Ecto neural progenitor cell (in vitro differentiated cells): ENCODE results near the gene RNF224.

ENCODE experiments used
- DNase-seq: peaks from one replicate; pipeline ENCODE4 v3.0.0-alpha.2; 2018; ENCODE audit warnings: low spot score

The RNF224 gene

DNA sequence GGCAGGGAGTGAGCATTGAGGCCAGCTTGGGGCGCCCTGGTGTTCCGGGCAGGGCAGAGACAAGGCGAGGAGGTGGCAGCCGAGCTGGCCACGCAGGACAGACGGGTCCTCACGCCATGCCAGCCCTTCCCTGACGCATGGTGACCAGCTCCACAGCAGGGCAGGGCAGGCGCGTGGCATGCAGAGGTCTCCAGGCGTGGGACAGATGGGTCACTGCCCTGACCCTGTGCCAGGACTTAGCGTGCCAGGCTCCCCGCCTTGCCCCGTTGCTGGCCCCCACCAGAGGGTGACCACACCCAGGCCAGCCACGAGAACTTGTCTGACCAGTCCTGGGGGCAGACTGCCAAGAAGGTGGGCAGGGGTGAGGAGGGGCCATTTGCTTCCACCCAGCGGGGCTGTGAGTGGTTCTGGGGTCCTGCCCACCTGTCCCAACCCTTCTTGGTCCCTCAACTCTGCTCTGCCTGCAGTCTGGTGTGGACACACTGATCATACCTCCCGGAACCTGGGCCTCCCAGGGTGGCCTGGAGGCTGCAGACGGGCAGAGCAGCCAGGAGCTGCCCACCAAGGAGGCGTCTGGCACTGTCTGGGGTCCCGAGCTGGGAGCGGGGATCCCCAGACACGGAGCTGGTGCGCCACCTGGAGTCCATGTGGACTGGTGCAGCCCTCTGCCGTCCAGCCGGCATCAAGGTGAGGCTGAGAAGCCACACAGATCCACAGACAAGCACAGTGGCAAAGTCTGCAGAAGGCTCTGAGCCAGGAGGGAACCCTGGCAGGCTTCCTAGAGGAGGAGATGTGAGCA lies at the start of gene RNF224:
TSS of gene RNF224 (plus strand) at position 449 of the 799 bp plus-strand sequence. CDS start 834 bp downstream, outside the sequence.
- peak; percentile 88 for DNase-seq

DNA sequence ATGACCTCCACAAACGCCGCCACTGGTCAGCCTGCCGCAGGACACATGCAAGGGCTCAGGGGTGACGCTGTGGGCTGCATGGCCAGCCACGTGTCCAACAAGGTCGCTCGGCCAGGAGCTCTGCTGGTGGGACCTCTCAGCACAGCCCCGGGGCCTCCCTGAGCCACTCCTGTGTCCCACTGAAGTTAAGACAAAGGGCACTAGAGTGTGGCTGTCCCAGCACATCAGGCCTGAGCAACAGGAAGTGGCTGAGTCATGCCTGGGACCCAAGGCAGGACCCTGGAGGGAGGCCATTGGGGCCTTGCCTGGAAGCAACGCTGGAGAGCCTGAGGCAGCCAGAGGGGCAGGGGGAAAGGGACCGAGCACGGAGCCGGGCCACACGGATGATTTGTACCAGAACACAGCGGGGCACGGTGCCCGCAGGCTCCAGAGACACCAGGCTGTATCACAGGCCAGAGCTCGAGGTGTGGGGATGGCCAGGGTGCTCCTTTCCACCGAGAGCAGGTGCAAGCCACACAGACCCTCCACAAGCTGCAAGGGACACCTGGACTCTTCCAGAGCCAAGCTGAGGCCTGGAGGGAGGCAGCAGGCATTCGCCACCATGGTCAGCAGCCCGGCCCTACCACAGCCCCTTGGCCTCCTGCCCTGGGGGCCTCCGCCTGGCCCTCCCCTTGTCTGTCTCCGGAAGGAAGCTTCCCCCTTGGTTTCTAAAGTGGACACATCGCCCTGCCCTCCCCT lies 48.9 kb upstream of the RNF224 start:
- DNase-seq: no peak

DNA sequence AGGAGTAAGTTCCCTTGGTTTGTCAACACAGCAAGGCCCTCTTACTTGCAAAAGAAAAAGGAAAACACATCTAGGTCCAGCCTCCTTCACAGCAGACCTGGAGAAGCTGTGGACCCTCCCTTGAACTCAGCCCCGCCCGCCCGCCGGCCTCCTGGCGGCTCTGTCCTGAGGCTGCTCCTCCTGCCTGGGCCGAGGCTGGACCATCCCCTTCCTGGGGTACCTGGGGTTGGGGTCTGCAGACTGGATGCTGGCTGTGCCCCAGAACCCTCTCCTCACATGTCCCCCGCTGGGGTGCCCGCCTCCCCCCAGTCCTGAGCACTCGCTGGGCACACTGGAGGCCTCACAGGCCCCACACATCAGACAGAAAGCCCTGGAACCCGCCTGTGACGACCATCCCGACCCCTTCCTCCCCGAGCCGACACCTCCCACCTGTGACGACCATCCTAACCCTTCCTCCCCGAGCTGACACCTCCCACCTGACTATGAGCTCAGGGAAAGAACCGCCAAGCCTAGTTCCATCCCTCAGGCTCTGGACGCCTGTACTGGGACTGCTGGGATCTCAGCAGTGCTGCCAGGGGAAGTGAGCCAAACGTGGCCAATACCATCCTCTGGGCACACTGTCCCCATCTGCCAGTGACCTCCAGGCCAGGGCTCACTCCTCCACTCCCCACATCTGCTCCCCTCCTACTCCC lies 48.2 kb upstream of the RNF224 start:
- DNase-seq: no peak

DNA sequence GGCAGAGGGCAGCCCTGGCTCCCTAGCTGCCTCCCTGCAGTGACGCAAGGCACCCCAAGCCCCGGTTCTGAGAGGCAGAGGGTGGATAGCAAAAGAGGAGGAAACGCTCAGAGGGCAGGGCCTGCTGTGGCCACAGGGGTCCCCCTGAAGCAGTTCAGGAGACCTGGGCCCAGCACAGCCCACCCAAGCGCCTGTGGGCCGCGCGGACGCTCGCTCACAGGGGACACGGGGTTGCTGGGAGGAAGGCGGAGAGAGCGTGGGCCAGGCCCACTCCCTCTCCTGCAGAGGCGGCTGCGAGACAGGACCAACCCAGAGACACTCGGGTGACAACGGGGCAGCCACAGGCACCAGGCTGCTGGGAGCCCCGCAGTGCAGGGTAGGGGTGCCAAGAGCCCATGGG lies 47.5 kb upstream of the RNF224 start:
- no peak for DNase-seq

DNA sequence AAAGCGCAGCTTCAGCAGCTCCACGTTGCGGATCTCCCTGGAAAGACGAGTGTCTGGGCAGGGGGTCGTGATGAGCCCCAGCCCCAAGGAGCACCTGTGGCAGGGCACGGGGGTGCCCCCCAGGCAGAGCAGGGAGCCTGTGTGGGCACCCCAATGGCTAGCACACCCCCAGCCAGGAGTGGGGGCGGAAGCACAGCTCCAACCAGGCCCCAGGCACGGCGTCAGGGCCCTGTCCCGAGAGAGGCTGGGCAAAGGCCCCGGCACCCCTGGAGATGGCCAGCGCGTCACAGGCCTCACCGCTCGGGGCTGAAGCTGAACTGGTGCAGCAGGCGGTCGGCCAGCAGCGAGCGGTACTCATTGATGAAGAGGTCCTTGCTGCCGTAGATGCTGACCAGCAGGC lies 46.8 kb upstream of the RNF224 start:
- no peak for DNase-seq

DNA sequence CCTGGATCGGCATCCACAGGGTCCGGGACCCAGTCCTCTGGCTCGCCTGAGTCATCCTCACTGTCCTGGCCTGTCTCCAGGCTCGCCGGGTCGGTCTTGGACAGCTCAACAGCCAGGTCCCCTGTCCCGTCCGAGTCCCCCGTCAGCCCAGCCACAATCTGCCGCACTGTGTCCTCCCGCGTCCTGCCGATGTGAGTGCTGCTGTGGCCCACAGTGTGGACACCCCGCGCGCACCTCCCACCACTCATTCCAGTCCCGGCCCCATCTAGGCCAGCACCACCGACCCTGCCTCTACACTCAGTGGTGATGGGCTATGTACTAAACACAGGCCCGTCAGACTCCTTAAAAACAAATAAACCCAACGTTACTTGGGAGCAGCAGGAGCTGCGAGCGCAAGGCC lies 45.6 kb upstream of the RNF224 start:
- no peak for DNase-seq

DNA sequence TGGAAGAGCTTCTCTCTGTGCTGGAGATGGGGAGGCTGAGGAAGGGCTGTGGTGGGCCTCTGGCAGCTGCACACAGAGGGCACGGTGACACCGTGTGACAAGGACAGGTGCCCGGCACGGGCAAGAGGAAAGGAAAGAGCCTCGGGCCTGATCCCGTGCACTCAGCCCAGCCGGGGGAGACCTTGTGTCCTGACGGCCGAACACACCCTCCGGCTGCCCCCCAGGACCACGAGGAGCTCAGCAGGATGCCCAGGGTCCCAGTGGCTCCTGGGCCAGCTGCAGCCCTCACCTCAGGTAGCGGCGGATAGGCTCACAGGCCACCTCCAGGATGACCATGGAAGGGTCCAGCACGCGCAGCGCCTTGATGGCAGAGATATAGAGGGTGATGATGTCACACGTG lies 44.5 kb upstream of the RNF224 start:
- no peak for DNase-seq

DNA sequence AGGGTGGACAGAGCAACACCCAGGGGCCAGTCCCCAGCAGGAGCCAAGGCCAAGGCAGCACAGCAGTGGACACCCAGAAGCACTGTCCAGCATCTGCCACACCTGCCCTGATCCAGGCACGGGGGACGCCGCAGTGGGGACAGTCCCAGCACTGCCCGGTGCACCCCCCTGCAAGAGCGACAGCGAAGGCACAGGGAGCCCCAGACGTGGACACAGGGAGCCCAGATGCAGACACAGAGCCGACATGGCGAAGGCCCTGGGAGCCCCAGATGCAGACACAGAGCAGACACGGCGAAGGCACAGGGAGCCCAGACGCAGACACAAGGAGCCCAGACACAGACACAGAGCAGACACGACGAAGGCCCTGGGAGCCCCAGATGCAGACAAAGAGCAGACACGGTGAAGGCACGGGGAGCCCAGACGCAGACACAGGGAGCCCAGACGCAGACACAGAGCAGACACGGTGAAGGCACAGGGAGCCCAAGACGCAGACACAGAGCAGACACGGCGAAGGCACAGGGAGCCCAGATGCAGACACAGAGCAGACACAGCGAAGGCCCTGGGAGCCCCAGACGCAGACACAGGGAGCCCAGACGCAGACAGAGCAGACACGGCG lies 43.2 kb upstream of the RNF224 start:
- DNase-seq: no peak

DNA sequence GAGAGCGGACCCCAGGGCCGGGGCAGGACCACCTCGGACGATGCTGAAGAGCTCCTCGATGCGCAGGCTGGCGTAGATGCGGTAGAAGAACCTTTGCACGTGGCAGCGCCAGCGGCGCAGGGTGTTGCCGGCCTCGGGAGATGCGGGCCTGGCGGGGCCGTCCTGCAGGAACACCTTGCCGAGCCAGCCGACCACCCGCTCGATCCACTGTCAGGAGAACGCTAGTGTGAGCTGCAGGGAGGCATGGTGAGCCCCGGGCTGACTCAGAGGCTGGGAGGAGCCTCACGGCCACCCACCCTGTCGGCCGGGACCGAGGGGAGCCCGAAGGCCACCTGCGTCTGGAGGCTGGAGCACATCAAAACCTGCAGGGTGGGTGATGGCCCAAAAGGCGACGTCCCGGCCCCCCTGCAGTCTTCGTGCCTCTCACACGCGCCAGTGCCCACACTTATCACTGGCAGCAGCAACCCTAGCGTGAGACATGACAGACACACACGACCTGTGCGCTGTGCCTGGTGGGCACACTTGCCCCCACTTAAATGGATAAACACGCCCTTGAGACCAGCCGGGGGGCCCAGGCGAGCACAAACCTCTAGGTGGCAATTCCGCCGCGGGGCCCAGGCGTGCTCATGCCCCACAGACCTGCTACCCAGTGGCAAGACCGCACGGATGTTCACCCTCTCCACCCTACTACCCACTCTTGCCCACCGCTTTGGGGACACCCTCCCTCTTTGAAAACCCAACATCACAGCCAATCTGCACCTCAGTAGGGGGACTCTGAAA lies 42.2 kb upstream of the RNF224 start:
- no peak for DNase-seq

DNA sequence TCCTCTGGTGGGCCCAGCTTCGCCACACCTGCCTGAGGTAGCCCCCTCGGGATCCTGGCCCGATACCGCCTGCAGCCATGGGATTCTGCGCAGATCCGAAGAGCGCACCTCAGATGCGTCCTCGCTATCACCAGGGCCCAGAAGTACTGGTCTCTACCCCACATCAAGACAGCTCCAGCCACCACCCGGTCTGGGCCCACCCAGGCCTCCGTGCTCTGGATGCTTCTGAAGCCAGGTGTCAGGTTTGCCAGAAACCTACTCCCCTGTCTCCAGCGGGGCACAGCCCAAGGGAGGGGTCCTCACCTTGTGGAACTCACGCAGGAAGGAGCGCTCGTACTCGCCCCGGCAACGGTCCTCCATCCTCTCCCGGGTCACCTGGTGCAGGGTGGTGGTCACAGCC lies 41.4 kb upstream of the RNF224 start:
- no peak for DNase-seq

DNA sequence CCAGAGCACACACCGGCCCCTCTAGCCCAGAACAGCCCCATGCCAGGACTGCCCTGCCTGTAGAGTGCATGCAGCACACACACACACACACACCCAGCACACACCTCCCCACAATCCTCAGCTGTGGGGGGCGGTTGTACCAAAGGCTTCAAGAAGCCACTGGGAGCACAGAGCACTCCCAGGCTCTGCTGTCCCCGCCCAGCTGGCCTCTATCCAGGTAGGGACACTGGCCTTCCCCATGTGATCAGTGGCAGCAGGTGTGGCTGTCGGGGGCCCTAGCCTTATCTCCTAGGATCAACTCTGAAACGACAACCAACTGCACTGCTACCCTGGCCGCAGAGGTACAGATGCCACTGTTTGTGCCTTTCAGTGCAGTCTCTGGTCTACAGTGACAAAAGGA lies 40.9 kb upstream of the RNF224 start:
- DNase-seq: no peak

DNA sequence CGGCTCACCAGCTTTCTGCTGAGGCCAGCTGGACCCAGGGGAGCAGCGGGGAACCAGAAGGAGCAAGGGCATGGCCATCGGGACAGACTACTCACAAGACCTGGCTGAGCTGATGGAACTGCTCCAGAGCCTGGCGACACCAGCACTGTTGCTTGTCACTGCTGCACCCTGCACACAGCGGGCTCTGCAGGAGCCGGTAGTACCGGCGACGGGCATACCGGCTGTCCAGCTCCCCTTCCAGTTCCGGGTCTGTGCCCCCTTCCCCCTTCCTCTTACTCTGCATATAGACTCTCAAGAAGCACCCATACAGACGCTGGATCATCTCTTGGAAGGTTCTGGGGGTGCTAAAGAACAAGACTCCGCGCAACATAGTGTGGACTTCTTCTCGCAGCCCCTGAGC lies 39.9 kb upstream of the RNF224 start:
- DNase-seq: no peak

DNA sequence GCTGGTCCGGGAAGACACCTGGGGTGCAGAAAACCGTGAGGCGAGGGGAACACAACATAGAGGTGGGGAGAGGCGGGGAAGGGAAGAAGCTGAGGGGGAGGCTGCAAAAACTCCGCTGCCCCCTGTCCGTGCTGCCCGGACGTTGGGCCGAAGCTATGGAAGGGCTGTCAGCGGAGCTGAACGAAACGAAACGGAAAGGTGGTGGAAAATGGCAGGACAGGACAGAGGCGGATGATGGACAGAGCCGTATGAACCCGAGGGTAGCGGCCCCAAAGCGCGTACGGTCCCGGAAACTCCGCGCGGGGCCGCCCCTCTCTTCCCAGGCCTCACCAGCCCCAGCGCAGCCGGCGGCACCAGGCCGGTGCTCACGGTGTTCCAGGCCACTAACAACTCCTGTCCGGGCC lies 39.2 kb upstream of the RNF224 start:
- no peak for DNase-seq

DNA sequence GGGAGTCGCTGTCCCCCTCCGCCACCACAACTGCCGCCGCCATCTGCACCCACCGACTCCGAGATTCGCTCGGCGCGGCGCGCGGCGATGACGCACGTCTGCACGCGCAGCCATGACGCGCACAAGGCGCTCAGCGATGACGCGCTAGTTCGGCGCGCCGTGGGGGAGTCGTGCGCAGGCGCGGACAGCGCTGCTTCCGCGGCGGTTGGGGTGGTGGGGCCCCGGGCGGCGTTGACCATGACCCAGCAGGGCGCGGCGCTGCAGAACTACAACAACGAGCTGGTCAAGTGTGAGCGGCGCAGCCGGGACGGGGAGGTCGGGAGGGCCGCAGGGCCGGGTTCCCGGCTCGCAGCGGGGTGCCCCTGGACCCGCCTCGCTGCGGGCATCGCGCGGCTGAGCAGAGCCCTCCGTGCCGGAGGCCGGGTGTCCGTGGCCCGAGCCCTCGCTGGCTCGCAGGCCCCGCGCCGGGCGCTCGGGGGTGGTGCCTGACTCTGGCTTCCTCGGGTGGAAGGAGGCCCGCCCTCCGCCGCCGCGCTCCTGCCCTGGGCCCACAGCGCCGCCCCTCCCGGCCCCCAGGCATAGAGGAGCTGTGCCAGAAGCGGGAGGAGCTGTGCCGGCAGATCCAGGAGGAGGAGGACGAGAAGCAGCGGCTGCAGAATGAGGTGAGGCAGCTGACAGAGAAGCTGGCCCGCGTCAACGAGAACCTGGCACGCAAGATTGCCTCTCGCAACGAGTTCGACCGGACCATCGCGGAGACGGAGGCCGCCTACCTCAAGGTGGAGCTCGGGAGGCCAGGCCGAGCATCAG lies 38.6 kb upstream of the RNF224 start, which contains the start of the genes ANAPC2 and SSNA1:
TSS of gene ANAPC2 (minus strand) at position 71 of the 807 bp plus-strand sequence. CDS start at position 43, 28 bp downstream.
TSS of gene SSNA1 (plus strand) at position 187 of the 807 bp plus-strand sequence. CDS start at position 238, 51 bp downstream.
- DNase-seq: peak; percentile 95

DNA sequence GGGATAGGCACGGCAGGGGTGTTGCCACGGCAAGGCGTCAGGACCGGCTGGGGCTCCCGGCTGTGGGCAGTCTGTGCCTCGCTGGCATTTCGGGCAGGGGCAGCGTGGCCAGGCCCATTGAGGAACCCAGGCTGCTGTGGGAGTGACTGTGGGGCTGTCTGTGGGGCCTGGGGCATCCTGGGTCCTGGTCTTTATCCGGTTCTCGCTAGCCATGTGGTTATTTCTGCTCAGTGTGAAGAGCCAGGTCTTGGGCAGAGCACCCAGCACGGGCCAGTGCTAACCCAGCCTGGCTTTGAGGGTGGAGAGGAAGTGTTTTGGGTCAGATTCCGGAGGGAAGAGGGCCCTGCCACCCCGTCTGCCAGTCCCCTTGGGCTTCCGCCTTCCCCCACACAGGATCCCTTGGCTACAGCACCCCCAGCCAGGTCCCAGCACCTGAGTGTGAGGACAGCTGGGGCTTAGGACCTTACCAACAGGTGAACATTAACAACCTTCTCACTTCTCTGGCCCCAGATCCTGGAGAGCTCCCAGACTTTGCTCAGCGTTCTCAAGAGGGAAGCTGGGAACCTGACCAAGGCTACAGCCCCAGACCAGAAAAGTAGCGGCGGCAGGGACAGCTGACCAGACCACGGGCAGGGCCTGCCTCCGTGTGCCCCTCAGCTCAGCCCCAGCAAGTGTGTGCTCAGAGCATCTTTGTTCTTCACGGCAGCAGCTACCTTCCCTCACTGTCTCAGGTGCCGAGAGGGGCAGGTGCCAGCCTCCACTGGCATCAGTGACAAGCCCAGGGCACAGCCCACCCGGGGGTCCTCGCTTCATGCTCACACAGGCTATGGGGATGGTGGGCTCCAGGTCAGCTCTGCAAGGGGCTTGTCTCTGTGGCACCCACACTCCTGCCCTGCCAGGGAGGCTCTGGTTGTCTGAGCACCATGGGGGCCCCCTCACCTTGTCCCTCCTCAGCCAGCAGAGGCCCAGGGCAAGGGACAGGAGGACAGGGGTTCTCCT lies 37.7 kb upstream of the RNF224 start:
- DNase-seq: no peak

DNA sequence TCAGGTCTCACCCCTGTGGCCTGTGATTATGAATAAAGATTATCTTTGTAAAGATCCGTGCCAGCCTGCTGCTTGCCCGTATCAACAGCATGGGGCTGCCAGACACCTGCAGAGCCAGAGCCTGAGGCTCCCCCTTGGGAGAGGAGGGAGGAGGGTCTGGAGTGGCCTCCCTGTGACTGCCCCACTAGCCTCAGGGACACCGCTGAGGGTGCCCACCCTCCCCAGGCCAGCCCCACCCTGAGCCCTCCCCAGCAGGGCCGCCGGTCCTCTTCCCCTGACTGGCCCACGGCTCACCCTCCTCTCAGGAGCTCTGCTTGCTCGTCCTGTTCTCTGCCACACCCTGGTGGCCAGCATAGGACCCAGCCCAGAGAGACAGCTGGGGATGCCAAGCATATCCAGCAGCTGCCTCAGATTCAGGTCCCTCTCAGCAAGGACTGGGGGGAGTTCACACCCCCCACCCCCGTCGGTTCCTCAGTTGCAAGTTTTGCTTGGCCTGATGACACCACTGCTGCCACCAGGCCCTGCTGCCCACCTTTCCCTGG lies 36.9 kb upstream of the RNF224 start:
- no peak for DNase-seq

DNA sequence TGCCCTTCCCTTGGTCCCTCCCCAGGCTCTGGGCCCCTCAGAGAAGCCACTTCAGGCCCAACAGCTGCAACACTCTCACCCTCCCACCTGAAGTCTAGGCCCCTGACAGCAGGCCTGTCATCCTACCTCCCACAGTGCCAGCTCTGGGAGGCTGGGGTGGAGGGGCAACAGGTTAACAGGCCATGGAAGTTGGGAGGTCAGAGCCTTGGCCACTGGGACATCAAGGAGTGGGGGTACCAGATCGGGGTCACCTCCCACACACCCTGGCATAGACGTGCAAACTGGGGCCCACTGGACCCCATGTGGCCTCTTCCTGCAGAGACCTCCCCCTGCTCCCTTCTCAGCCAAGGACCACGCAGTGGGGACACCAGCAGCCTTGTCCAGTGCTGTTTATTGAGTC lies 36.1 kb upstream of the RNF224 start:
- no peak for DNase-seq

DNA sequence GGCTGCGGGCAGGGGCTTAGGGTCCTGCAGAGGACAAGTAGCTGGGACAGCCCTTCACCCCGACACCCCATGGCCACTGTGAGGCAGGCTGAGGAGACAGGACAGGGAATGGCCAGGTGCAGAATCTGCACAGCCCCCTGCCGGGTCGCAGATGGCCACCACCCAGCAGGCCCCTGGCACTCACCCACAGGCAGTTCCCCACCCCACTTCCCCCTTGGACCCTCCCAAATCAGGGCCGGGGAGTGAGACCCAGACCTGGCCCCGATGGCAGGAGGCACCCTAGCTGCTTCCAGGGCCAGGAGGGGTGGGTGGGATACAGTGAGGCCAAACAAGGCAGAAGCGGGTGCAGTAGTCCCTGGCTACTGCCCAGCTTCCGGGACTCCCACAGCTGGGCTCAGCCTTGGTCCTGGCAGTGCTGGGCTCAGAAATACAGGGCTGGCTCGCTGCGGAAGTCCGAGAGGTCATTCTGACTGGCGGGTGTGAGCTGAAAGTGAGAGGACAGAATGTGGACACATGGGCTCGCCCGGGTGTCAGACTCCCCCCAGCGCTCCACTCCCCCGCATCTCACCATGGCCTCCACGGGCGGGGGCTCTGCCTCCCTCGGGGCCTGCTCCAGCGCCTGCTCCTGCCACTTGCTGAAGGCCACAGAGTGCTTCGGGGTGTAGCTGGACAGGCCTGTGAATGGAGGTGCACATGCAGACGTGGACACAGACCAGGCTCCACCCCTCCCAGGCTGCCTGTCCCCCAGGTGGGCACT lies 35.4 kb upstream of the RNF224 start:
- no peak for DNase-seq
